Fibroblast of pulmonary artery (primary cell): ENCODE data around the gene NEK7.

Experiments
- DNase-seq: peaks from one replicate; pipeline ENCODE4 v3.0.0-alpha.2; 2010; ENCODE audit warnings: low read depth
- H3K4me3 ChIP-seq: replicated peaks from 2 replicates; pipeline ENCODE4 v1.5.1; 2011; ENCODE audit warnings: low read depth, mild to moderate bottlenecking, control low read depth, low read length, moderate library complexity
- TF ChIP-seq, protein P1 (sequence below): IDR thresholded peaks from 2 replicates; pipeline ENCODE4 v1.5.1; 2011; ENCODE audit warnings: mild to moderate bottlenecking, control low read depth, low read length, inconsistent platforms; ENCODE audit errors: missing control alignments

The NEK7 gene

DNA sequence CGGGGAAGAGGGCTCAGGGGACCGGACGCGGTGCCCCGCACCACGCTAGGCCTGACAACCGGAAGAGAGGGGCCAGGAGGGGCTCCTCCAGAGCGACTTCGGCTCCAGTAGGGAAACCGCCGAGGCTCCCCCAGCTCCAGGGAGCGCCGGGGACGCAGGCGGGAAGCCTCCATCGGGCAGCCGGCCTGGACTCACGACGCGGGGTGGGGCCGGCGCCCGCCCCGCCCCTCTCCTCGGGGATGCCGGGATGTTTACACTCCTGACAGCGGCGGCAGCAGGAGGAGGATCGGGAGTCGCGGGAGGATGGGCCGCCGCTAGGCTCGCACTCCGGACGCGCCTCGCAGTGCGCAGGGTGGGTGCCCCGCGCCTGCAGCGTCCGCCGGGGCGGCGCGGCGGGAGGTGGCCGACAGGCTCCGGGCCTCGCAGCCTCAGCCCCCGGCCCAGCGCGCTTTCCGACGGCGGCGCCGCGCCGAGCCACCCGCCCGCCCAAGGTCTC is at the start of gene NEK7:
Gene NEK7 (plus strand): TSS at position 254 of the 496 bp plus-strand sequence. CDS start 75,583 bp downstream, outside the sequence.
- DNase-seq, result peak; percentile 84
- peak within 1 kb of the TSS; percentile 80 for H3K4me3 ChIP-seq
- TF ChIP-seq, protein P1, sequence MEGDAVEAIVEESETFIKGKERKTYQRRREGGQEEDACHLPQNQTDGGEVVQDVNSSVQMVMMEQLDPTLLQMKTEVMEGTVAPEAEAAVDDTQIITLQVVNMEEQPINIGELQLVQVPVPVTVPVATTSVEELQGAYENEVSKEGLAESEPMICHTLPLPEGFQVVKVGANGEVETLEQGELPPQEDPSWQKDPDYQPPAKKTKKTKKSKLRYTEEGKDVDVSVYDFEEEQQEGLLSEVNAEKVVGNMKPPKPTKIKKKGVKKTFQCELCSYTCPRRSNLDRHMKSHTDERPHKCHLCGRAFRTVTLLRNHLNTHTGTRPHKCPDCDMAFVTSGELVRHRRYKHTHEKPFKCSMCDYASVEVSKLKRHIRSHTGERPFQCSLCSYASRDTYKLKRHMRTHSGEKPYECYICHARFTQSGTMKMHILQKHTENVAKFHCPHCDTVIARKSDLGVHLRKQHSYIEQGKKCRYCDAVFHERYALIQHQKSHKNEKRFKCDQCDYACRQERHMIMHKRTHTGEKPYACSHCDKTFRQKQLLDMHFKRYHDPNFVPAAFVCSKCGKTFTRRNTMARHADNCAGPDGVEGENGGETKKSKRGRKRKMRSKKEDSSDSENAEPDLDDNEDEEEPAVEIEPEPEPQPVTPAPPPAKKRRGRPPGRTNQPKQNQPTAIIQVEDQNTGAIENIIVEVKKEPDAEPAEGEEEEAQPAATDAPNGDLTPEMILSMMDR, result no peak

DNA sequence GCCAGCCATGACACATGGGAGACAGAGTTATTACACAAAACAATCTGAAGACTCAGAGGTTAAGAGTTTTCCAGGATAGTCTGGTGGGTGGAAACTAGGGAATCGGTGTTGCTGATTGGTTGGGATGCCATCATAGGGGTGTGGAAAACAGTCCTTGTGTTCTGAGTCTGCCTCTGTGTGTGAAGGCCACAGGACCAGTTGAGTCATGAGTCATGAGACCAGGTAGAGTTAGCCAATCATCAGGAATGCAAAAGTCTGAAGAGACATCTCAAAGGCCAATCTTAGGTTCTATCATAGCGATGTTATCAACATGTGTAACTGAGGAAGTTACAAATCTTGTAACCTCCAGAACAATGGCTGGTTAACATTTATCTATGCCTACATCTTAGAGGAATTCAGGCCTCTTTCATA is 49.7 kb upstream of the NEK7 start:
- TF ChIP-seq, protein P1, result no peak
- no peak overlapping the region for H3K4me3 ChIP-seq
- DNase-seq, result peak; percentile 57

DNA sequence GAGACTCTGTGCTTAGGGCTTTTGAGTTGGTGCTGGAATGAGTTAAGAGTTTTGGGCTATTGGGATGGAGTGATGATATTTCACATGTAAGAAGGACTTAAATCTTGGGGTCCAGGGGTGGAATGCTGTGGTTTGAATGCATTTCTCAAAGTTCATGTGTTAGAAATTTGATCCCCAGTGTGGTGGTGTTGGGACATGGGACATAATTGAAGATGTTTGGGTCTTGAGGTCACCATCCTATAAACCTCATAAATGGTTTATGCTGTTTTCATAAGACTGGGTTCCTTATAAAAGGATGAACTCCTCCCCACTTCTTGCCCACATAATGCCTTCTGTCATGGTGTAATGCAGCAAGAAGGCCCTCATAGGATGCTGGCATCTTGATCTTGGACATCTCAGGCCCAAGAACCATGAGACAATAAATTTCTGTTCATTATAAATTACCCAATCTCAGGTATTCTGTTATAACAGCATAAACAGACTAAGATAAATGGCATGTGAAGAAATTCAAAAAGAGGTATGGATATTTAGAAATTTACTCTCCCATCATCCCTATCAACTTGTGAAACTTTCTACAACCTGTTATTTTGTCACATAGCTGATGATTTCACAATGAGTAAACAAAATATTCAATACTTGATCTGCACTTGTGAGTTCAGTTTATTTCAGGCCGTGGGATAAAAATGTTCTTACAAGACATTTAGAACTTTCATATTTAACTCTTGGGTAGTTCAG is 48.0 kb upstream of the NEK7 start:
- DNase-seq, result no peak
- TF ChIP-seq, protein P1, result no peak
- no peak overlapping the region for H3K4me3 ChIP-seq

DNA sequence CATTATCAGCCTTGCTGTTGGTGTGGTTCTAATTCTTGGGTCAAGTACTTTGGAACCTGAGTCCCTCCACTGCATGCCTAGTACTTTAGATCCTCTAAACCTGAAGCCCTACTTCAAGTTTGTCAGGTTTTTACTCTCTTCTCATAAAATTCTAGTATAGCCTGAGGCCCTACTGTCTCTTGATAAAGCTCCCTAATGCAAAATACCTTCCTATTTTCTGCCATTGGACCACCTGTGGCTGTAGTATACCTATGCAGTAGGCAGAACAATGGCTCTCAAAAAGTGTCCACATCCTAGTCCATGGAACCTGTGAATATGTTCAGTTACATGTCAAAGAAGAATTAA is 47.5 kb upstream of the NEK7 start:
- H3K4me3 ChIP-seq, result no peak overlapping the region
- no peak for DNase-seq
- TF ChIP-seq, protein P1, result no peak

DNA sequence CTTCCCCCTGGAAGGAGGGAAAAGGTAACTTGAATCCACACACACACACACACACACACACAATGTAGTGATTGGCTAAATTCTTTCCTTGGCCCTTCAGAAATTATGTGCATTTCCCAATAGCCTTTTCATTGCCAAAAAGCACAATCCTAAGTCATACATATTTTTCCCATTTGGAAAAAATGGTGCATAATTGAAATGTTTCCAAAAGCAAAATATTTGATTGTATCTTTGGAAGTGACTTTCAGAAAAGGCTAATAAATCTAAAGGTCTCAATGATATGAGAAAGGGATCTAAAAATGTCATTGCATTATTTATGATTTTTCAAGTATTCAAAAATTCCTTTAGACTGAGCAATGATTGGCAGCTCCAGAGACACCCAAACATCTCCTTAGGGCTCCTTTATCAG is 43.5 kb upstream of the NEK7 start:
- TF ChIP-seq, protein P1, result no peak
- no peak overlapping the region for H3K4me3 ChIP-seq
- DNase-seq, result peak; percentile 92

DNA sequence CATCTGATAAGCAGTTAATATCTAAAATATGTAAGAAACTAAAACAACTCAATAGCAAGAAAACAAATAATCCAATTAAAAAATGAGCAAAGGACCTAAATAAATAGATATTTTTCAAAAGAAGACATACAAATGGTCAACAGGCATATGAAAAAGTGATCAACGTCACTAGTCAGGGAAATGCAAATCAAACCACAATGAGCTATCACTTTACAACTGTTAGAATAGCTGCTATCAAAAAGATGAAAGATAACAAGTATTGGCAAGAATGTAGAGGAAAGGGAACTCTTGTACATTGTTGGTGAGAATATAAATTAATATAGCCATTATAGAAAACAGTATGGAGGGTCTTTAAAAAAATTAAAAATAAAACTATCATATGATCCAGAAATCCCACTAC is 40.7 kb upstream of the NEK7 start:
- DNase-seq, result no peak
- TF ChIP-seq, protein P1, result no peak
- no peak overlapping the region for H3K4me3 ChIP-seq

DNA sequence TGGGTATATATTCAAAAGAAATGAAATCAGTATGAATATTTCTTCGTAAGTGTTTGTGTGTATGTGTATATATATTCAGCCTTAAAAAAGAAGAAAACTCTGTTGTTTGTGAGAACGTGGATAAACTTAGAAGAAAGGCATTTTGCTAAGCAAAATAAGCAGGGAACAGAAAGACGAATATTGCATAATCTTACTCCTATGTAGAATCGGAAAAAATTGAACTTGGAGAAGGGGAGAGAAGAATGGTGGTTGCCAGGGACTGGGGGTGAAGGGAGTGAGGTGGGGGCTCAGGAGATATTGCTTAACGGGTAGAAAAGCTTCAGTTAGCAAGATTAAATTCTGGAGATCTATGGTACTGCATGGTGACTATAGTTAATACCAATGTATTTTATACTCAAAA is 40.3 kb upstream of the NEK7 start:
- TF ChIP-seq, protein P1, result no peak
- DNase-seq, result no peak
- no peak overlapping the region for H3K4me3 ChIP-seq
